ENCODE results near the gene SPA17. TPM values are rescaled to one million over a fixed set of nuclear protein-coding genes. Genes with fewer than 3 reads are reported as not detected.
A peak's percentile ranks its signal among the peaks of the same experiment; 100 is the strongest.

Gene SPA17
- total and polyA plus RNA-seq, 9 of the 15 experiments (the other 6 are each of a cell fraction or from before 2014, with no cell fraction given) = 6.0 to 19.5 (median 12.6) TPM

DNA sequence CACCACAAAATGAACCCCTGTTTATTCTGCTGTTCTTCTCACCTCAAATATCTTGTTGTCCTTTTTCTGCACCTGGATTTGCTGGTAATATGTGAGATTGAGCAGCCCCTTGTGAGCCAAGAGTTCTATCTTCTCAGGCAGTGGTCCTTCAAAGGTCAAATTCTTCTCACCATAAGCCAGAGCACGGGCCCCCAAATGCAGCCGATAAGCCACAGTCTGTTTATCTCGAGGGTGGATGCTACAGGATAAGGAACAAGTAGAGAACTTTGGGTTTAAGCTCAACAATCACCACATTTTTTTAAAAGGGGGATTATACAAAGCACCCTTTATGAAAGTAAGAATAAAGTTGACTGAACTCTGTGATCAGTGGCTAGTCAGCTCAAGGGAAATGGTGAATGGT, 35.2 kb upstream of the SPA17 start (continued):
- TF ChIP-seq SFPQ (IDR thresholded peaks at IDR 0.05; ENCODE audit: low read depth, low read length) = no peak
- TF ChIP-seq CCNT2 (IDR thresholded peaks at IDR 0.05; ENCODE audit: borderline replicate concordance, extremely low read depth, insufficient read length, low read depth, low read length) = peak; percentile 22
- peak; percentile 75 for TF ChIP-seq TEAD4 (IDR thresholded peaks at IDR 0.05; ENCODE audit: low read length)
- TF ChIP-seq TEAD4 (CRISPR knock-in tag; IDR thresholded peaks at IDR 0.05; ENCODE audit: borderline replicate concordance) = no peak
- TF ChIP-seq CBFA2T3 (IDR thresholded peaks at IDR 0.05) = peak; percentile 76
- no peak for TF ChIP-seq CHAMP1 (IDR thresholded peaks at IDR 0.05)
- no peak for TF ChIP-seq KLF6 (CRISPR knock-in tag; IDR thresholded peaks at IDR 0.05; ENCODE audit: borderline replicate concordance)
- TF ChIP-seq, protein P1, sequence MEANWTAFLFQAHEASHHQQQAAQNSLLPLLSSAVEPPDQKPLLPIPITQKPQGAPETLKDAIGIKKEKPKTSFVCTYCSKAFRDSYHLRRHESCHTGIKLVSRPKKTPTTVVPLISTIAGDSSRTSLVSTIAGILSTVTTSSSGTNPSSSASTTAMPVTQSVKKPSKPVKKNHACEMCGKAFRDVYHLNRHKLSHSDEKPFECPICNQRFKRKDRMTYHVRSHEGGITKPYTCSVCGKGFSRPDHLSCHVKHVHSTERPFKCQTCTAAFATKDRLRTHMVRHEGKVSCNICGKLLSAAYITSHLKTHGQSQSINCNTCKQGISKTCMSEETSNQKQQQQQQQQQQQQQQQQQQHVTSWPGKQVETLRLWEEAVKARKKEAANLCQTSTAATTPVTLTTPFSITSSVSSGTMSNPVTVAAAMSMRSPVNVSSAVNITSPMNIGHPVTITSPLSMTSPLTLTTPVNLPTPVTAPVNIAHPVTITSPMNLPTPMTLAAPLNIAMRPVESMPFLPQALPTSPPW (CRISPR knock-in tag; IDR thresholded peaks at IDR 0.05) = no peak
- no peak for TF ChIP-seq DDX20 (tag; IDR thresholded peaks at IDR 0.05; ENCODE audit: low read depth)
- no peak for TF ChIP-seq ELF1 (tag; IDR thresholded peaks at IDR 0.05)
- no peak for TF ChIP-seq POLR3G (IDR thresholded peaks at IDR 0.05; ENCODE audit: extremely low read depth, insufficient read length, insufficient replicate concordance)
- no peak for TF ChIP-seq ZBTB7A (IDR thresholded peaks at IDR 0.05; ENCODE audit: borderline replicate concordance, control insufficient read depth, low read depth, low read length)
- TF ChIP-seq MYC (IDR thresholded peaks at IDR 0.05; ENCODE audit: low read depth, low read length) = no peak
- no peak for TF ChIP-seq MYC (CRISPR knock-in tag; IDR thresholded peaks at IDR 0.05; ENCODE audit: borderline replicate concordance, low read depth)
- no peak for TF ChIP-seq ZNF282 (CRISPR knock-in tag; IDR thresholded peaks at IDR 0.05)
- TF ChIP-seq FOXM1 (IDR thresholded peaks at IDR 0.05; ENCODE audit: low read depth) = no peak
- TF ChIP-seq FOXM1 (CRISPR knock-in tag; IDR thresholded peaks at IDR 0.05; ENCODE audit: low read depth) = no peak
- no peak for TF ChIP-seq ZNF717 (CRISPR knock-in tag; IDR thresholded peaks at IDR 0.05)
- peak; percentile 44; the same call in 1 of the 2 replicates for TF ChIP-seq ARID1B (IDR thresholded peaks at IDR 0.05)
- TF ChIP-seq RFX1 (IDR thresholded peaks at IDR 0.05) = no peak
- no peak for TF ChIP-seq ZNF408 (CRISPR knock-in tag; IDR thresholded peaks at IDR 0.05; ENCODE audit: low read depth)
- TF ChIP-seq TFAP4 (CRISPR knock-in tag; IDR thresholded peaks at IDR 0.05; ENCODE audit: borderline replicate concordance) = no peak
- no peak for TF ChIP-seq NCOA4 (IDR thresholded peaks at IDR 0.05; ENCODE audit: partially characterized antibody)
- peak; percentile 28; the same call in 1 of the 2 replicates for TF ChIP-seq POLR2AphosphoS5 (IDR thresholded peaks at IDR 0.05; ENCODE audit: control insufficient read depth, insufficient read depth, low read depth, low read length)

Data from K562 (cell line).